WTC11 (cell line): Measurements from ENCODE around the gene TMEM150A.

Source experiments
- CTCF ChIP-seq: fragments of 200-600 bp; IDR thresholded peaks from 2 replicates; pipeline ENCODE4 v1.8.0; 2022; ENCODE audit warnings: antibody characterized with exemption
- ELF4 ChIP-seq: sonication (generic); formaldehyde crosslinking; IDR thresholded peaks from 2 replicates; pipeline ENCODE4 v1.8.1; 2022; ENCODE audit warnings: low read depth, mild to moderate bottlenecking, moderate library complexity, missing genetic modification reagents
- FOXK1 ChIP-seq: sonication (generic); formaldehyde crosslinking; IDR thresholded peaks from 2 replicates; pipeline ENCODE4 v1.8.0; 2022; ENCODE audit warnings: mild to moderate bottlenecking, moderate library complexity, missing genetic modification reagents
- FOXP4 ChIP-seq: sonication (generic); formaldehyde crosslinking; IDR thresholded peaks from 2 replicates; pipeline ENCODE4 v1.8.0; 2022; ENCODE audit warnings: mild to moderate bottlenecking, missing genetic modification reagents
- GRHL2 ChIP-seq: fragments of 250-450 bp; sonication (Bioruptor Pico); IDR thresholded peaks from 2 replicates; pipeline ENCODE4 v1.8.0; 2022; ENCODE audit warnings: mild to moderate bottlenecking, moderate library complexity; ENCODE audit not compliant: insufficient replicate concordance, severe bottlenecking
- HMGXB4 ChIP-seq: sonication (generic); formaldehyde crosslinking; IDR thresholded peaks from 2 replicates; pipeline ENCODE4 v1.8.1; 2023; ENCODE audit warnings: mild to moderate bottlenecking, moderate library complexity, missing genetic modification reagents
- NR3C1 ChIP-seq: sonication (generic); formaldehyde crosslinking; conservative IDR thresholded peaks from 2 replicates; pipeline ENCODE4 v1.8.1; 2023; ENCODE audit warnings: low read depth, mild to moderate bottlenecking, missing genetic modification reagents
- RELA ChIP-seq: sonication (generic); formaldehyde crosslinking; IDR thresholded peaks from 2 replicates; pipeline ENCODE4 v1.8.1; 2022; ENCODE audit warnings: missing genetic modification reagents, mild to moderate bottlenecking, borderline replicate concordance
- RORB ChIP-seq: fragments of 250-450 bp; sonication (Bioruptor Pico); IDR thresholded peaks from 2 replicates; pipeline ENCODE4 v1.9.0; 2021; ENCODE audit warnings: mild to moderate bottlenecking
- SP1 ChIP-seq: sonication (generic); formaldehyde crosslinking; conservative IDR thresholded peaks from 2 replicates; pipeline ENCODE4 v1.8.1; 2022; ENCODE audit warnings: missing genetic modification reagents
- USF2 ChIP-seq: sonication (generic); formaldehyde crosslinking; IDR thresholded peaks from 2 replicates; pipeline ENCODE4 v1.8.1; 2023; ENCODE audit warnings: mild to moderate bottlenecking, missing genetic modification reagents, moderate library complexity
- ZNF138 ChIP-seq: sonication (generic); formaldehyde crosslinking; conservative IDR thresholded peaks from 2 replicates; pipeline ENCODE4 v1.8.1; 2022; ENCODE audit warnings: mild to moderate bottlenecking, moderate library complexity, missing genetic modification reagents
- ZSCAN18 ChIP-seq: fragments of 250-450 bp; sonication (Bioruptor Pico); IDR thresholded peaks from 2 replicates; pipeline ENCODE4 v2.1.2; 2022; ENCODE audit warnings: mild to moderate bottlenecking, moderate library complexity
- TF ChIP-seq, protein P1 (sequence below): sonication (generic); formaldehyde crosslinking; IDR thresholded peaks from 2 replicates; pipeline ENCODE4 v1.8.0; 2022; ENCODE audit warnings: mild to moderate bottlenecking, missing genetic modification reagents

DNA sequence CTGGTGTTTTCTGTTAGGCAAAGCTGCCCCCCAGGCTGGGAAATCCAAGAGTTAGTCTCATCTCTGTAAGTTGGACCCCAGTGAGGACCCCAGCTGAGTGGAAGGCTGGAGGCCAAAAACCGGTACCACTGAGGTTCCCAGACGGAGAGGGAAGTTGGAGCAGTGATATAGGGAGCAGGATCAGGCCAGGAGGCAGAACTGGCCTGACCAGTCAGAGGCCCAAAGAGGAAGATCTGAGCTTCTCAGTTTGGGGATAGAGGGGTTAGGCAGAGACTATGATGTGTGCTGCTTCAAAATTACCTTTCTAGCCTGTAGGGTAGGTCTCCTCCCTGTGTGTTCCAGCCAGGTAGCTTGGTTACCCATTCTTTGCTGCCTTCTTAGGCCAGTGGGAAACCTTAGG lies 11.5 kb downstream of the TMEM150A start:
- TF ChIP-seq ELF4: no peak
- no peak for TF ChIP-seq FOXK1 (CRISPR knock-in tag)
- TF ChIP-seq CTCF: no peak
- no peak for TF ChIP-seq SP1 (CRISPR knock-in tag)
- no peak for TF ChIP-seq GRHL2
- TF ChIP-seq, protein P1, sequence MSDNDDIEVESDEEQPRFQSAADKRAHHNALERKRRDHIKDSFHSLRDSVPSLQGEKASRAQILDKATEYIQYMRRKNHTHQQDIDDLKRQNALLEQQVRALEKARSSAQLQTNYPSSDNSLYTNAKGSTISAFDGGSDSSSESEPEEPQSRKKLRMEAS (CRISPR knock-in tag): no peak
- TF ChIP-seq NR3C1 (CRISPR knock-in tag): no peak
- no peak for TF ChIP-seq ZNF138 (CRISPR knock-in tag)
- no peak for TF ChIP-seq HMGXB4 (CRISPR knock-in tag)
- TF ChIP-seq ZSCAN18: no peak
- TF ChIP-seq RORB (CRISPR knock-in tag): no peak
- no peak for TF ChIP-seq RELA
- no peak for TF ChIP-seq FOXP4 (CRISPR knock-in tag)
- TF ChIP-seq USF2 (CRISPR knock-in tag): no peak
